GM18907 (cell line): ENCODE data around the gene SSR4.

ENCODE experiments used
- ATAC-seq: cut with Tn5 transposase; IDR thresholded peaks from one replicate; pipeline ENCODE4 v1.9.1; 2021; ENCODE audit warnings: mild to moderate bottlenecking, moderate library complexity; ENCODE audit not compliant: unreplicated experiment

The SSR4 gene

DNA sequence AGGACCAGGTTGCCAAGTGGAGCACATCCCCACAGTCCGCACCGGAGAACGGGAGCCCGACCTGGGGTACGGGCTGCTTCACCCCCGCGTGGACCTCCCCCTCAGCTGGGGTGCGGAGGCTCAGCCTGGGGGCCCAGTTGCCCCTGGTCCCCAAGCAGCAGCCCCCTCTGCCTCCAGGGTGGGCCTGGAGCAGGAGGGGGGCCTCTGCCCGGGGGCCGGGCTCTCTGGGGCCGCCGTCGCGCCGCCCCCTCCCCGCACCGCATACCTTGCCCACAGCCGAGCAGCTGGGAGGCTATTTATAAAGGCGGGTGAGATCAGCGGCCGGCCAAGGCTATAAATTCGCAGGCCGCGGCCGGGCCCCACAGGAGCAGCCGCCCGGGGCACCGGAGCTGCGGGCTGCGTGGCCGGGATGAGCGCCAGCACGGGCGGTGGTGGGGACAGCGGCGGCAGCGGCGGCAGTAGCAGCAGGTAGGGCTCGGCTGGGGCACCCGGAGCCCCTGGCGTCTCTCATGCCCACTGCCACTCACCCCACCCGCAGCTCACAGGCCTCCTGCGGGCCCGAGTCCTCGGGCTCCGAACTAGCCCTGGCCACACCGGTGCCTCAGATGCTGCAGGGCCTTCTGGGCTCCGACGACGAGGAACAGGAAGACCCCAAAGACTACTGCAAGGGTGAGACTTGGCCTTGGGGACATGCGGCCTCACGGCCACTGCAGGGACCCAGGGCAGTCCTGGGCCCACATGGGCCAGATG lies 13.6 kb upstream of the SSR4 start, which contains the start of gene SRPK3:
TSS of gene SRPK3 (plus strand) at position 364 of the 750 bp plus-strand sequence. CDS start at position 410, 46 bp downstream.
- ATAC-seq, result no peak

GRCh38 chrX:153781428-153782047 lies 12.9 kb upstream of the SSR4 start:
- ATAC-seq, result no peak

DNA sequence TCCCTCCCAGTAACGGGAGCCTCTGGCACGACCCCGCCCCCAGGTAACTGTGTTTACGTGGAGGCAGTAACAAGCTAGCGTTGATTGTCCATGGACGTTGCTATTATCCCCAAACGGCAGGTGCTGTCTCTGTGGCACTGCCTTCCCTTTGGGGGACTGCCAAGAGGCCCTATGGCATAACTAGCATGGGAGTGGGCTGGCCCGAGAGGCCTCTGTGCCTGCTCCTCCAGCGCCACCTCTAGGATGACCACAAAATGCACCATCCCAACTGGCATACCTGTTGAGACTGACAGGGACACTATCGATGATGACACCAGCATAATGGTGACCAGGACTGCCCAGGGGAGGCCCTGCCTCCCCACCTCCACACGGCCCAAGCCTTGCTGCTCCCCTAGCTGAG lies 12.2 kb upstream of the SSR4 start:
- ATAC-seq, result no peak

DNA sequence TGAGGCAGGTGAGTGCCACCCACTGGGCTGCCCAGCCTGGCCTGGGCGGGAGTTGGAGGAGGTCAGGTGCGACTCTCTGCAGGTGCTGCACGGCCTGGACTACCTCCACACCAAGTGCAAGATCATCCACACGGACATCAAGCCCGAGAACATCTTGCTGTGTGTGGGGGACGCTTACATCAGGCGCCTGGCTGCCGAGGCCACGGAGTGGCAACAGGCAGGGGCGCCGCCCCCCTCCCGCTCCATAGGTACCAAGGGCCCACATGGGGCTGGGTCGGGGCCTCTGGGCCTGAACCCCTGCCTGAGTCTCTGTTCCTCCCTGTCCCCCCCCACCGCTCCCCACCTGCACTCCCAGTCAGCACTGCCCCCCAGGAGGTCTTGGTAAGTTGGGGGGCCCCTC lies 11.6 kb upstream of the SSR4 start:
- ATAC-seq, result no peak

GRCh38 chrX:153783378-153784013 lies 11.0 kb upstream of the SSR4 start:
- ATAC-seq, result no peak

DNA sequence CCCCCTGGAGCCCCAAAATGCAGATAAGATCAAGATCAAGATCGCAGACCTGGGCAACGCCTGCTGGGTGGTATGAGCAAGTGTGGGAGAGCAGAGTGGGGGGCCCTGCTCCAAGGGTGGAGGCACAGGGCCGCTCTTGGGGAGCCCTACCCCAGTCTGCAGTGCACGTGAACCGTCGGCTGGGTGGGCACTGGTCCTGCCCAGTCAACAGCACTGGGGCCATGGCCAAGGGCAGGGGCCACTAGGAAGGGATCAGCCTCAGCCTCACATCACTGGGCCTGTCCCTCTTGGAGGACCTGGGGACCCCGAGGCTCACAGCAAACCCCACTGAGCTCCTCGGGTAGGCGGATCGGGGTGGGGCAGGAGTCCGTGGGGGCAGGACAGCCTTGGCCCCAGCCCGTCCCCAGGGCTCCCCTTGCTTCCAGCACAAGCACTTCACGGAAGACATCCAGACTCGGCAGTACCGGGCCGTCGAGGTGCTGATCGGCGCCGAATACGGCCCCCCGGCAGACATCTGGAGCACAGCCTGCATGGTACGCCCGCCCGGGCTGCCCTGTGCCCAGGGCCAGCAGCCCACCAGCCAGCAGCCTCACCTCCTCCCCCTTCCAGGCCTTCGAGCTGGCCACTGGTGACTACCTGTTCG lies 10.0 kb upstream of the SSR4 start:
- ATAC-seq, result no peak

DNA sequence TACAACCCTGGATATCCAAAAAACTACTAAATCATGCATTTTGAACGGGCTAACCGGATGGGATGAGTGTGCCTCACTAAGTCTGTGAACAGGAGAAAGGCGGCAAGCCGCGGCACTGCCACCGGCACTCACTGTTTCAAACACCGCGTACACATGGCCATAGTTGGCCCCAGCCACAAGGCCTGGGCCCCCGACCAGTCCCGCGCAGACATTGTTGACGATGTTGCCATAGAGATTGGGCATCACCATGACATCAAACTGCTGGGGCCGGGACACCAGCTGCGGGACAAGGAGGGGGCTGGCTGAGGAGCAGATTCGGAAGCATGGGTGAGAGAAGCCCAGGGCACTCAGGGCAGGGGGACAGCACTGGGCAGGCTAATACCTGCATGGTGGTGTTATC lies 7.8 kb upstream of the SSR4 start:
- ATAC-seq, result no peak

DNA sequence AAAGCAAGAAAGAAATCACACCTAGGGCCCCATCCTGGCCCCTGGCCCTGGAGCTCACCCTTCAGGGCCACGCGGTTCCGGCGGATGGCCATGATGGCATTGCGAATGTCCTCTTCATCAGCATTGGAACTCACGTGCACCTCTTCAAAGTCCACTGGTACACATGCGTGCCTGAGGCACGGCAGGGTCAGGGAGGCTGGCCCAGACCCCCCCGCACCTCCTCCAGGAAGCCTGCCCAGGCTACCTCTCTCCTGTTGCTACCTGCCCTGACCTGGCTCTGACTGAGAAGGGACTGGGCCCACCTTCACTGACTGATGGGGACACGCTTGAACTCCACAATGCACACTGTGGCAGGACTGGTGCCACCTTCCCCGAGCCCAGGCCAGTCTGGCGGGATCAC lies 4.8 kb upstream of the SSR4 start:
- no peak for ATAC-seq

- ATAC-seq, result no peak
Observed at GRCh38 chrX:153791104-153791852, 3.2 kb upstream of the SSR4 start.

- no peak for ATAC-seq
Observed at GRCh38 chrX:153792368-153792767, 2.1 kb upstream of the SSR4 start.

DNA sequence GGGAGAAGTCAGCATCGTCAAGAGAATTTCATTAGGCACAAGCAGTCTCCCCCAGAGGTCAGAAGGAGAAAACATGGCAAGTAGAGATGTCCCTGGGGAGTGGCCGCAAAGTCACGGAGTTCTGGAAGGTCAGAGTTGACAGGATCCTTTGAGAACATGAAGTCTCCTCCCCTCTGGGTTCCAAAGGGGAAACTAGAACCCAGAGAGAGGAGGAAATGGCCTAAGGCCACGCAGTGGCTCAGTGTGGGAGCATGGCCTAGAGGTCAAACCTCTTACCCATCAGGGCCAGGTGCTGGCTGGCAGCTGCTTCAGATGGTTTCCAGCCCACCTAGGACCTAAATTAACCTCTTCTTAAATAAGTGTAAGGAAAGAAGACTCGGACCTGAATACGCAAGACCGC lies 1.2 kb upstream of the SSR4 start:
- no peak for ATAC-seq

- ATAC-seq, result no peak
Observed at GRCh38 chrX:153794897-153795816, 689 bp downstream of the SSR4 start.

DNA sequence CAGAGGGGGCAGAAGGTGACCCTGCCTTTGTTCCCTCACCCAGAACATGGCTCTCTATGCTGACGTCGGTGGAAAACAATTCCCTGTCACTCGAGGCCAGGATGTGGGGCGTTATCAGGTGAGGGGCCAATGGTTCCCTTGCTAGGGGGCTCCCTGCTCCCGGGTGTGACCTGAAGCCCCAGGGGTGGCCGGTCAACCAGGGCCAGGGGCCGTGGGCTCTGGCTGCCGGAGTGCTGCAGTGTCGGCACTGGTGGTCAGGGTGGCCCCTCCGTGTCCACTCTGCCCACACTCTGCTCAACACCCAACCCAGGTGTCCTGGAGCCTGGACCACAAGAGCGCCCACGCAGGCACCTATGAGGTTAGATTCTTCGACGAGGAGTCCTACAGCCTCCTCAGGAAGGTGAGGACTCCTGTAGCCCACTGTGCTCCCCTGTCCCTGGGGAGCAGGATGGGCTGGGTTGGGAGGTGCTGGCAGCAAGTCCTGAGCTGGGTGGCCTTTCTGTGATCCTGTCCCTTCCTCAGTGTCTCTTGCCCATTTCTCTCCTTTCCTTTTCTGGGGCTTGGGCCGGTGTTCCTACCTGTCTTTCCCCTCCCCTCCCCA lies 3.0 kb downstream of the SSR4 start:
- ATAC-seq, result no peak

GRCh38 chrX:153799326-153799725 lies 4.9 kb downstream of the SSR4 start:
- no peak for ATAC-seq

DNA sequence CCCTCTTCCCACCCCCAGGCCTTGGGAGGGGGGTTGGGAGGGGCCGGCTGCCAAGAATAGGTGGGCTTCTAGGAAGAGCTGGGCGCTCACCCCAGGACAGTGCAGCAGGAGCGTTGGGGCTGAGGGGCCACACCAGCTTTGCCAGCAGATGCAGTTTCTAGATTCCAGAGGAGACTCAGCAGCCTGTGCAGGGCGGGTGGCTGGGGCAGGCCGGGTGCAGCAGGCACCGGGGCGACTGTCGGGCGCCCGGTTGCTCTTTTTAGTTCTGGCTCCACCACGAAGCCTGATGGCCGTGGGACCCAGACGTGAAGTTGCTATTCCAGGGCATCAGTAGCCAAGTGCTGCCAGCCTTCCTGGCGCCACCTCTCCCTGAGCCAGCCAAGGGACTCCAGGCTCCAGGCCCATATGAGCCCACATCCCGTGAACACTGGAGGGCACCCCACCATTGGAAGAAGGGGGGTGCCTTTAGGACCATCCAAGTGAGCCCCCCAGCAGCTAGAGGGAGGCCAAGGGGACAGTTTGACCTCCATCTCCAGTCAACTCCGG lies 5.8 kb downstream of the SSR4 start:
- no peak for ATAC-seq

GRCh38 chrX:153800746-153801145 lies 6.3 kb downstream of the SSR4 start:
- ATAC-seq, result no peak

- ATAC-seq, result no peak
Observed at GRCh38 chrX:153801669-153802068, 7.2 kb downstream of the SSR4 start.

GRCh38 chrX:153802513-153803045 lies 8.1 kb downstream of the SSR4 start:
- no peak for ATAC-seq
